HTERT RPE-1 (cell line): ENCODE data around the gene ZP3.
"Not testable (repeated sequence)": the region's sequence is repeated elsewhere in the genome, so short reads cannot be mapped to it uniquely, and the experiment has no call there.

Experiments used
- in situ Hi-C: fragments of 300-500 bp; cut with MboI; formaldehyde crosslinking; loops from 4 replicates; pipeline ENCODE4 v1.14.3; 2020; ENCODE audit warnings: low sequenced_read_pairs

Gene ZP3

GRCh38 chr7:76403780-76404494, 20.8 kb upstream of the ZP3 start:
- in situ Hi-C loops: no loop called here

- in situ Hi-C loops: no loop called here
Measured at GRCh38 chr7:76405738-76406137, 19.0 kb upstream of the ZP3 start.

GRCh38 chr7:76407718-76408117, 17.0 kb upstream of the ZP3 start:
- in situ Hi-C loops: no loop called here

GRCh38 chr7:76408121-76408560, 16.6 kb upstream of the ZP3 start:
- in situ Hi-C loops: no loop called here

GRCh38 chr7:76409537-76409936, 15.2 kb upstream of the ZP3 start, which contains the start of gene SSC4D:
Gene SSC4D, minus strand, starts transcription at chr7:76409697. Its CDS starts 5,258 bp downstream, at chr7:76404439.
- in situ Hi-C loops: no loop called here

GRCh38 chr7:76411626-76412025, 13.1 kb upstream of the ZP3 start:
- in situ Hi-C loops: no loop called here

- in situ Hi-C loops: no loop called here
Measured at GRCh38 chr7:76412249-76412648, 12.5 kb upstream of the ZP3 start.

- in situ Hi-C loops: not testable (repeated sequence)
Measured at GRCh38 chr7:76417654-76418310, 7.0 kb upstream of the ZP3 start.

- in situ Hi-C loops: not testable (repeated sequence)
Measured at GRCh38 chr7:76421097-76421496, 3.7 kb upstream of the ZP3 start.

GRCh38 chr7:76423666-76424412, 911 bp upstream of the ZP3 start:
- in situ Hi-C loops: no loop called here

GRCh38 chr7:76425156-76425555, 406 bp downstream of the ZP3 start:
- in situ Hi-C loops: no loop called here

- in situ Hi-C loops: not testable (repeated sequence)
Measured at GRCh38 chr7:76425558-76425957, 808 bp downstream of the ZP3 start.

GRCh38 chr7:76426246-76426645, 1.5 kb downstream of the ZP3 start:
- in situ Hi-C loops: no loop called here

- in situ Hi-C loops: no loop called here
Measured at GRCh38 chr7:76427635-76428034, 2.9 kb downstream of the ZP3 start.

- in situ Hi-C loops: no loop called here
Measured at GRCh38 chr7:76428149-76428823, 3.5 kb downstream of the ZP3 start.

- in situ Hi-C loops: no loop called here
Measured at GRCh38 chr7:76428868-76429805, 4.4 kb downstream of the ZP3 start.

GRCh38 chr7:76430211-76430610, 5.5 kb downstream of the ZP3 start:
- in situ Hi-C loops: no loop called here

- in situ Hi-C loops: no loop called here
Measured at GRCh38 chr7:76430836-76431235, 6.1 kb downstream of the ZP3 start.

- in situ Hi-C loops: not testable (repeated sequence)
Measured at GRCh38 chr7:76437873-76438272, 13.1 kb downstream of the ZP3 start.
